ENCODE data around the gene ACYP1. TPM values are rescaled to one million over a fixed set of nuclear protein-coding genes. Genes with fewer than 3 reads are reported as not detected.

The ACYP1 gene
- total and polyA plus RNA-seq, 9 of the 15 experiments (the other 6 are each of a cell fraction or from before 2014, with no cell fraction given): 19.9 to 113 (median 52.3) TPM

DNA sequence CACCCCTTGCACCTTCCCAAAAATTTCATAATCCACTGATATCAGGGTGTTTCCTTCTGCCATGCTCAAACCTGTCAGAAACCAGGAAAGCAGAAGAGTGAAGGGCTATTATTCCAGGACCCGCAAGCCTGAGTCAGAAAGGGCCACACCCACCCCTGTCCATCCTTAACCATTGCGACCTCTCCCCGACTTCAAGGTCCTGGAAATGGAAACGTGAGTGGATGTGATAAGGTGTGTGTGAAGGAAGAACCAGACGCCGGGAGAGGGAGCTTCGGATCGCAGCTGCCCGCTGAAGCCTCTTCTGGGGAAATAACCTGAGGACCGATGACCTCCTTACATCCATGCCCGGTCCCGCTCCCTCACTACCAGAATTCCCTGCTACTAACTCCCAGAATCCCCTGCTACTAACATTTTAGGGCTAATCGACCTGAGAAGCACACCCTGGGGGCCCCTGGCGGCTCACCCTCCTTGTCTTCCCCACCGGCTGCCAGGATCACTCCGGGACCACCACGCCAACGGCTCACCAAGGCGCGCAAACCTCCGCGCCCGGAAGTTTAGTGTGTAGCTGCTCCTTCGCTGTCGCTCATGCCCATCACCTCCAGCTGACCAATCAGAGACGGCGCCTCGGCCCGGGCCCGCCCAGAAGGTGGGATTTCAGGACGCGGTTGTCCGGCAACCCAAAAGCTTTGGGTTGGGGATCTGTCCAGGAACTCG, at the start of gene ACYP1 (continued):
- TF ChIP-seq MYC (IDR thresholded peaks at IDR 0.05; ENCODE audit: low read depth, low read length) (peak; percentile 31; the same call in 1 of the 2 replicates), MYC (CRISPR knock-in tag; IDR thresholded peaks at IDR 0.05; ENCODE audit: borderline replicate concordance, low read depth) (no peak), ZKSCAN3 (CRISPR knock-in tag; IDR thresholded peaks at IDR 0.05) (no peak), ZC3H4 (CRISPR knock-in tag; IDR thresholded peaks at IDR 0.05; ENCODE audit: borderline replicate concordance) (no peak), TEAD2 (tag; IDR thresholded peaks at IDR 0.05) (no peak), MAFK (IDR thresholded peaks at IDR 0.05; ENCODE audit: low read length) (no peak), NELFE (IDR thresholded peaks at IDR 0.05; ENCODE audit: insufficient read depth, insufficient read length) (no peak), ZNF12 (CRISPR knock-in tag; IDR thresholded peaks at IDR 0.05) (no peak), YBX1 (IDR thresholded peaks at IDR 0.05) (no peak), NCOA2 (IDR thresholded peaks at IDR 0.05; ENCODE audit: partially characterized antibody in 2 of 2) (no peak), PHF21A (IDR thresholded peaks at IDR 0.05; ENCODE audit: borderline replicate concordance, low read depth) (no peak), TBP (optimal IDR thresholded peaks at IDR 0.05; ENCODE audit: low read depth, low read length) (no peak), ZNF586 (CRISPR knock-in tag; conservative IDR thresholded peaks at IDR 0.05) (no peak), E2F3 (CRISPR knock-in tag; IDR thresholded peaks at IDR 0.05) (no peak), KLF13 (tag; IDR thresholded peaks at IDR 0.05; ENCODE audit: borderline replicate concordance, low read depth) (no peak), L3MBTL2 (IDR thresholded peaks at IDR 0.05) (0 out of 2 replicates have a peak, but pooled peaks have one; percentile 12), ZNF316 (IDR thresholded peaks at IDR 0.05) (no peak), HDAC1 (IDR thresholded peaks at IDR 0.05) (peak in 1 of 2 experiments; percentile 62; a peak in 2 of 4 replicates)
- TF ChIP-seq, protein P1, sequence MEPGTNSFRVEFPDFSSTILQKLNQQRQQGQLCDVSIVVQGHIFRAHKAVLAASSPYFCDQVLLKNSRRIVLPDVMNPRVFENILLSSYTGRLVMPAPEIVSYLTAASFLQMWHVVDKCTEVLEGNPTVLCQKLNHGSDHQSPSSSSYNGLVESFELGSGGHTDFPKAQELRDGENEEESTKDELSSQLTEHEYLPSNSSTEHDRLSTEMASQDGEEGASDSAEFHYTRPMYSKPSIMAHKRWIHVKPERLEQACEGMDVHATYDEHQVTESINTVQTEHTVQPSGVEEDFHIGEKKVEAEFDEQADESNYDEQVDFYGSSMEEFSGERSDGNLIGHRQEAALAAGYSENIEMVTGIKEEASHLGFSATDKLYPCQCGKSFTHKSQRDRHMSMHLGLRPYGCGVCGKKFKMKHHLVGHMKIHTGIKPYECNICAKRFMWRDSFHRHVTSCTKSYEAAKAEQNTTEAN (CRISPR knock-in tag; IDR thresholded peaks at IDR 0.05): no peak
- TF ChIP-seq, protein P2, sequence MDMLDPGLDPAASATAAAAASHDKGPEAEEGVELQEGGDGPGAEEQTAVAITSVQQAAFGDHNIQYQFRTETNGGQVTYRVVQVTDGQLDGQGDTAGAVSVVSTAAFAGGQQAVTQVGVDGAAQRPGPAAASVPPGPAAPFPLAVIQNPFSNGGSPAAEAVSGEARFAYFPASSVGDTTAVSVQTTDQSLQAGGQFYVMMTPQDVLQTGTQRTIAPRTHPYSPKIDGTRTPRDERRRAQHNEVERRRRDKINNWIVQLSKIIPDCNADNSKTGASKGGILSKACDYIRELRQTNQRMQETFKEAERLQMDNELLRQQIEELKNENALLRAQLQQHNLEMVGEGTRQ (CRISPR knock-in tag; IDR thresholded peaks at IDR 0.05): no peak
- TF ChIP-seq, protein P3, sequence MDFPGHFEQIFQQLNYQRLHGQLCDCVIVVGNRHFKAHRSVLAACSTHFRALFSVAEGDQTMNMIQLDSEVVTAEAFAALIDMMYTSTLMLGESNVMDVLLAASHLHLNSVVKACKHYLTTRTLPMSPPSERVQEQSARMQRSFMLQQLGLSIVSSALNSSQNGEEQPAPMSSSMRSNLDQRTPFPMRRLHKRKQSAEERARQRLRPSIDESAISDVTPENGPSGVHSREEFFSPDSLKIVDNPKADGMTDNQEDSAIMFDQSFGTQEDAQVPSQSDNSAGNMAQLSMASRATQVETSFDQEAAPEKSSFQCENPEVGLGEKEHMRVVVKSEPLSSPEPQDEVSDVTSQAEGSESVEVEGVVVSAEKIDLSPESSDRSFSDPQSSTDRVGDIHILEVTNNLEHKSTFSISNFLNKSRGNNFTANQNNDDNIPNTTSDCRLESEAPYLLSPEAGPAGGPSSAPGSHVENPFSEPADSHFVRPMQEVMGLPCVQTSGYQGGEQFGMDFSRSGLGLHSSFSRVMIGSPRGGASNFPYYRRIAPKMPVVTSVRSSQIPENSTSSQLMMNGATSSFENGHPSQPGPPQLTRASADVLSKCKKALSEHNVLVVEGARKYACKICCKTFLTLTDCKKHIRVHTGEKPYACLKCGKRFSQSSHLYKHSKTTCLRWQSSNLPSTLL (IDR thresholded peaks at IDR 0.05): no peak
- TF ChIP-seq, protein P4, sequence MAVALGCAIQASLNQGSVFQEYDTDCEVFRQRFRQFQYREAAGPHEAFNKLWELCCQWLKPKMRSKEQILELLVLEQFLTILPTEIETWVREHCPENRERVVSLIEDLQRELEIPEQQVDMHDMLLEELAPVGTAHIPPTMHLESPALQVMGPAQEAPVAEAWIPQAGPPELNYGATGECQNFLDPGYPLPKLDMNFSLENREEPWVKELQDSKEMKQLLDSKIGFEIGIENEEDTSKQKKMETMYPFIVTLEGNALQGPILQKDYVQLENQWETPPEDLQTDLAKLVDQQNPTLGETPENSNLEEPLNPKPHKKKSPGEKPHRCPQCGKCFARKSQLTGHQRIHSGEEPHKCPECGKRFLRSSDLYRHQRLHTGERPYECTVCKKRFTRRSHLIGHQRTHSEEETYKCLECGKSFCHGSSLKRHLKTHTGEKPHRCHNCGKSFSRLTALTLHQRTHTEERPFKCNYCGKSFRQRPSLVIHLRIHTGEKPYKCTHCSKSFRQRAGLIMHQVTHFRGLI (CRISPR knock-in tag; IDR thresholded peaks at IDR 0.05): no peak
- TF ChIP-seq, protein P5, sequence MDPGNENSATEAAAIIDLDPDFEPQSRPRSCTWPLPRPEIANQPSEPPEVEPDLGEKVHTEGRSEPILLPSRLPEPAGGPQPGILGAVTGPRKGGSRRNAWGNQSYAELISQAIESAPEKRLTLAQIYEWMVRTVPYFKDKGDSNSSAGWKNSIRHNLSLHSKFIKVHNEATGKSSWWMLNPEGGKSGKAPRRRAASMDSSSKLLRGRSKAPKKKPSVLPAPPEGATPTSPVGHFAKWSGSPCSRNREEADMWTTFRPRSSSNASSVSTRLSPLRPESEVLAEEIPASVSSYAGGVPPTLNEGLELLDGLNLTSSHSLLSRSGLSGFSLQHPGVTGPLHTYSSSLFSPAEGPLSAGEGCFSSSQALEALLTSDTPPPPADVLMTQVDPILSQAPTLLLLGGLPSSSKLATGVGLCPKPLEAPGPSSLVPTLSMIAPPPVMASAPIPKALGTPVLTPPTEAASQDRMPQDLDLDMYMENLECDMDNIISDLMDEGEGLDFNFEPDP (CRISPR knock-in tag; IDR thresholded peaks at IDR 0.05): no peak
